Parathyroid adenoma (tissue), 2 donors: ENCODE measurements around the gene PANX1.

Source experiments
- H2AFZ ChIP-seq: fragments of 300-600 bp; sonication (generic); one replicate; pipeline ENCODE4 v1.7.0; 2017; ENCODE audit warnings: antibody characterized with exemption, mild to moderate bottlenecking
- H3K27ac ChIP-seq: fragments of 300-600 bp; sonication (generic); one replicate; pipeline ENCODE4 v1.7.0; 2017
- H3K27me3 ChIP-seq: fragments of 300-600 bp; sonication (generic); one replicate; pipeline ENCODE4 v1.7.0; 2017; ENCODE audit warnings: low read length; ENCODE audit not compliant: control insufficient read depth, insufficient read depth
- H3K36me3 ChIP-seq: fragments of 300-600 bp; sonication (generic); one replicate; pipeline ENCODE4 v1.7.0; 2017; ENCODE audit warnings: low read length; ENCODE audit not compliant: control insufficient read depth, insufficient read depth
- H3K4me1 ChIP-seq: fragments of 300-600 bp; sonication (generic); one replicate; pipeline ENCODE4 v1.7.0; 2017; ENCODE audit warnings: control low read depth
- H3K4me2 ChIP-seq: fragments of 300-600 bp; sonication (generic); one replicate; pipeline ENCODE4 v1.7.0; 2017; ENCODE audit warnings: low read length
- H3K4me3 ChIP-seq: fragments of 300-600 bp; sonication (generic); one replicate; pipeline ENCODE4 v1.7.0; 2017; ENCODE audit warnings: low read depth, low read length
- H3K79me2 ChIP-seq: fragments of 300-600 bp; sonication (generic); one replicate; pipeline ENCODE4 v1.7.0; 2017; ENCODE audit warnings: control low read depth
- H3K9ac ChIP-seq: fragments of 300-600 bp; sonication (generic); one replicate; pipeline ENCODE4 v1.7.0; 2017; ENCODE audit warnings: mild to moderate bottlenecking
- H3K9me3 ChIP-seq: fragments of 300-600 bp; sonication (generic); one replicate; pipeline ENCODE4 v1.7.0; 2017; ENCODE audit warnings: low read length; ENCODE audit not compliant: control insufficient read depth
- CTCF ChIP-seq: fragments of 300-600 bp; sonication (generic); IDR thresholded peaks from one replicate; pipeline ENCODE4 v1.7.0; 2017; ENCODE audit warnings: antibody characterized with exemption, mild to moderate bottlenecking
- donor health status: primary hyperparathyroidism.

Gene PANX1

GRCh38 chr11:94170953-94171352, 42.3 kb downstream of the PANX1 start:
- H3K36me3 ChIP-seq = no peaks in the 10 kb centered on the region
- H3K4me2 ChIP-seq = no peak overlapping the region
- no peak for TF ChIP-seq CTCF
- H3K4me1 ChIP-seq = no peaks in the 10 kb centered on the region
- no peaks in the 10 kb centered on the region for H3K27me3 ChIP-seq
- no peaks in the 10 kb centered on the region for H3K9me3 ChIP-seq
- no peak overlapping the region for H3K27ac ChIP-seq
- H3K9ac ChIP-seq = no peak overlapping the region
- no peak overlapping the region for H3K4me3 ChIP-seq
- no peak overlapping the region for H2AFZ ChIP-seq
- H3K79me2 ChIP-seq = peaks cover 3% of the 10 kb centered on the region

DNA sequence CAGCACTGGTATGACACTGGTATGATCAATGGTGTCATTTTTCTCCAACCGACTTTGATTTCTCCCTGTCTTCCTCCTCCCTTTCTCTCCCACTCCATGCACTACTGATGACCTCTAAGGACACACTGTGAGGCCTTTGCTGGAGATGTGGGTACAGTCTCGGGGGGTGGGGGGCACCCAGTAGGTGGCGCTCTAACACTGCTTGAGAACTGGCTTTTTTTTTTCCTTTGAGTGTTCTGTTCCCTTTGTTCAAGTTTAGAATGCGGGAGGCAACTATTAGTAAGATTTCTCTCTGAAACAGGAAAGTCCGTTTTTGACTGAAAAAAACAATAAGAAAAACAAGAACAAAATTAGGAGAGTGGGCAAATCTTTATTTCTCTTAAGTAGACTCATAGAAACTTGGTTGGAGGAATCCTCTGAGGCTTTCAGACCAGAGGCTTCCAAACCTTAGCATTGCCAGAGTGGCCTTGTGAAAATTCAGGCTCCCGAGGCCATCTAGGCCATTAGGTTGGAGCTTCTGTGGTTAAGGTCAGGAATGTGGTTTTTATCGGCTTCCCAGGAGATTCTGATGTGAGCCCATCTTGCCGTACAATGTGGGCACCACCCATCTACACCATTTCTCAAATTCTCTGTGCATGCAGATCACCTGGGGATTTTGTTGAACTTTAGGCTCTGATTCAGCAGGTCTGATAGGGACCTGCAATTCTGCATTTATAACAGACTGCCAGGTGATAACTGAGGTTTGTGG, 43.2 kb downstream of the PANX1 start:
- no peak for TF ChIP-seq CTCF
- Histone ChIP-seq H3K36me3 (no peaks in the 10 kb centered on the region), H3K27me3 (no peaks in the 10 kb centered on the region), H3K4me2 (no peak overlapping the region), H3K79me2 (no peaks in the 10 kb centered on the region), H3K9ac (no peak overlapping the region), H3K9me3 (no peaks in the 10 kb centered on the region), H2AFZ (no peak overlapping the region), H3K27ac (no peak overlapping the region), H3K4me1 (no peaks in the 10 kb centered on the region), H3K4me3 (no peak overlapping the region)

- Histone ChIP-seq H3K4me2 (no peak overlapping the region), H3K9me3 (no peaks in the 10 kb centered on the region), H2AFZ (no peak overlapping the region), H3K79me2 (no peaks in the 10 kb centered on the region), H3K36me3 (no peaks in the 10 kb centered on the region), H3K4me1 (no peaks in the 10 kb centered on the region), H3K4me3 (no peak overlapping the region), H3K27ac (no peak overlapping the region), H3K27me3 (no peaks in the 10 kb centered on the region), H3K9ac (no peak overlapping the region)
- no peak for TF ChIP-seq CTCF
Measured at GRCh38 chr11:94175535-94175934, 46.9 kb downstream of the PANX1 start.

- no peaks in the 10 kb centered on the region for H3K36me3 ChIP-seq
Measured at GRCh38 chr11:94178331-94178730, 49.7 kb downstream of the PANX1 start.

More at GRCh38 chr11:94178331-94178730, 49.7 kb downstream of the PANX1 start:
- Histone ChIP-seq H3K27ac (no peak overlapping the region), H3K79me2 (no peaks in the 10 kb centered on the region), H2AFZ (no peak overlapping the region), H3K9me3 (no peaks in the 10 kb centered on the region), H3K4me2 (no peak overlapping the region), H3K4me3 (no peak overlapping the region), H3K27me3 (no peaks in the 10 kb centered on the region), H3K9ac (no peak overlapping the region), H3K4me1 (no peaks in the 10 kb centered on the region)
- TF ChIP-seq CTCF = no peak
